Spleen (tissue), 11 donors: ENCODE results near the gene OXT. TPM values are rescaled to one million over a fixed set of nuclear protein-coding genes. Genes with fewer than 3 reads are reported as not detected.

Experiments
- DNase-seq: peaks from one replicate; pipeline ENCODE4 v3.0.0-alpha.2; 2020
- H3K27ac ChIP-seq, 8 donors: fragments of 200-600 bp; sonication (generic) in 7 of 8; 1 replicate in 4 of 8; 2 replicates in 4 of 8; pipeline versions ENCODE4 v1.5.0 to v1.8.0; 2016 to 2021; ENCODE audit warnings: inconsistent platforms in 4 of 8, mild to moderate bottlenecking in 4 of 8, moderate library complexity in 1 of 8
- H3K27me3 ChIP-seq, 7 donors: fragments of 200-600 bp; sonication (generic) in 6 of 7; replicated peaks in 1 of 7; 1 replicate in 4 of 7; 2 replicates in 3 of 7; pipeline versions ENCODE4 v1.5.0 to v1.8.0; 2016 to 2021; ENCODE audit warnings: inconsistent platforms in 3 of 7, mild to moderate bottlenecking in 1 of 7
- H3K36me3 ChIP-seq, 6 donors: fragments of 200-600 bp; sonication (generic) in 5 of 6; 1 replicate in 4 of 6; 2 replicates in 2 of 6; pipeline versions ENCODE4 v1.5.0 to v1.8.0; 2016 to 2021; ENCODE audit warnings: inconsistent platforms in 2 of 6
- H3K4me1 ChIP-seq, 6 donors: fragments of 200-600 bp; sonication (generic) in 5 of 6; 1 replicate in 3 of 6; 2 replicates in 3 of 6; pipeline versions ENCODE4 v1.5.0 to v1.8.0; 2016 to 2021; ENCODE audit warnings: inconsistent platforms in 3 of 6
- H3K4me3 ChIP-seq, 8 donors: fragments of 200-600 bp; sonication (generic) in 7 of 8; 1 replicate in 4 of 8; 2 replicates in 4 of 8; pipeline versions ENCODE4 v1.5.0 to v1.8.0; 2016 to 2021; ENCODE audit warnings: inconsistent platforms in 4 of 8, mild to moderate bottlenecking in 4 of 8, moderate library complexity in 2 of 8
- H3K9me3 ChIP-seq, 8 donors: fragments of 200-600 bp; sonication (generic) in 7 of 8; 1 replicate in 4 of 8; 2 replicates in 4 of 8; pipeline versions ENCODE4 v1.5.0 to v1.8.0; 2016 to 2021; ENCODE audit warnings: inconsistent platforms in 4 of 8
- CTCF ChIP-seq, 11 experiments: fragments of 200-600 bp in 7 of 11; fragments of 450-650 bp in 4 of 11; sonication (generic) in 4 of 11; IDR thresholded peaks in 8 of 11; conservative IDR thresholded peaks in 3 of 11; 1 replicate in 7 of 11; 2 replicates in 4 of 11; pipeline versions ENCODE4 v1.4.0 to v1.8.0; 2016 to 2021; ENCODE audit warnings: antibody characterized with exemption in 11 of 11, inconsistent platforms in 4 of 11, mild to moderate bottlenecking in 1 of 11
- POLR2A ChIP-seq, 3 donors: fragments of 450-650 bp; IDR thresholded peaks; one replicate each; pipeline ENCODE4 v1.5.1; 2017; ENCODE audit warnings: antibody characterized with exemption in 3 of 3, mild to moderate bottlenecking in 1 of 3
- POLR2AphosphoS5 ChIP-seq, 3 donors: sonication (generic); formaldehyde crosslinking; IDR thresholded peaks; one replicate each; pipeline ENCODE4 v1.5.1; 2017; ENCODE audit warnings: antibody characterized with exemption in 3 of 3
- WGBS, 5 donors: extraction: QIAGEN DNeasy Blood & Tissue Kit in 3 of 5; methylation state at CpG; one replicate each; pipeline versions ENCODE4 v1.1.5 to v1.1.7; 2013 to 2018; 5-methylcytosine and 5-hydroxymethylcytosine counted together
- intact Hi-C: fragments of 100-400 bp; cut with DNase I; formaldehyde crosslinking; loops from one replicate; pipeline ENCODE4 v1.15.0; 2023; ENCODE audit warnings: low total_unique reads
- polyA plus RNA-seq, 3 donors: library from polyadenylated mRNA; stranded (reverse); fragments of 200-250 nt; gene quantifications; one replicate each; pipeline ENCODE4 v1.2.1, GENCODE V29; 2013
- total RNA-seq, 7 donors: library from RNA; depleted of rRNA in 3 of 7; stranded (reverse); fragments of >200 nt in 3 of 7; fragmentation: NEBNext Ultra II Directional in 4 of 7; extraction: Animal tissue kit (Norgen Biotek cat#: 25700) in 4 of 7; gene quantifications; one replicate each; pipeline versions ENCODE4 v1.1.0 to v1.2.1, GENCODE V29; 2016 to 2021
- donor health status: healthy with polysubstance abuse.
- donor health status: DM: no; HTN: no; CAD: no; lungs with moderate emphysema.
- donor health status: DM: no; HTN: no; CAD: no.
- donor health status: Bipolar disorder and iron deficiency.
- donor health status: healthy.
- donor health status: DM: no; HTN: no; CAD: no.
- donor health status: DM: yes; HTN: yes; CAD: no.

Gene OXT
- total and polyA plus RNA-seq, 10 donors, result 0.68 to 1.00 TPM; not detected in 8

- TF ChIP-seq POLR2A (IDR thresholded peaks at IDR 0.05), result no peak
- peak in 1 of 3 donors; percentile 28 for TF ChIP-seq POLR2AphosphoS5 (IDR thresholded peaks at IDR 0.05)
- Histone ChIP-seq H3K4me1 (peaks cover 0 to 25% (median 7%) of the 10 kb centered on the region in 6 donors), H3K4me3 (no peak overlapping the region), H3K9me3 (no peaks in the 10 kb centered on the region), H3K27me3 (peaks cover 0 to 6% (median 0%) of the 10 kb centered on the region in 7 donors), H3K36me3 (peaks cover 0 to 11% (median 4%) of the 10 kb centered on the region in 6 donors), H3K27ac (no peak overlapping the region)
- intact Hi-C loops, result no loop called here
- no peak for DNase-seq
- WGBS, 5 donors, result 47 to 60% (median 49%) methylated on average over 21 of the region's 21 CpGs
Observed at GRCh38 chr20:3101737-3102574, 30.5 kb downstream of the OXT start.

- Histone ChIP-seq H3K4me3 (no peak overlapping the region), H3K36me3 (peaks cover 0 to 19% (median 10%) of the 10 kb centered on the region in 6 donors), H3K9me3 (no peaks in the 10 kb centered on the region), H3K27ac (no peak overlapping the region), H3K4me1 (peaks cover 0 to 33% (median 7%) of the 10 kb centered on the region in 6 donors), H3K27me3 (peaks cover 0 to 6% (median 0%) of the 10 kb centered on the region in 7 donors)
- no peak for TF ChIP-seq POLR2A (IDR thresholded peaks at IDR 0.05)
- no peak for TF ChIP-seq CTCF (IDR thresholded peaks at IDR 0.05 in 8 of 11, conservative IDR thresholded peaks at IDR 0.05 in 3 of 11)
- no peak for TF ChIP-seq POLR2AphosphoS5 (IDR thresholded peaks at IDR 0.05)
- WGBS, 5 donors, result 77 to 80% (median 79%) methylated on average over 13 of the region's 13 CpGs
- no peak for DNase-seq
- intact Hi-C loops, result no loop called here
Observed at GRCh38 chr20:3102575-3103368, 31.4 kb downstream of the OXT start.

- no peak overlapping the region for H3K4me3 ChIP-seq
- H3K36me3 ChIP-seq, result peaks cover 0 to 26% (median 10%) of the 10 kb centered on the region in 6 donors
- TF ChIP-seq POLR2A (IDR thresholded peaks at IDR 0.05), result no peak
- TF ChIP-seq CTCF (IDR thresholded peaks at IDR 0.05 in 8 of 11, conservative IDR thresholded peaks at IDR 0.05 in 3 of 11), result no peak
- no peak for TF ChIP-seq POLR2AphosphoS5 (IDR thresholded peaks at IDR 0.05)
- H3K4me1 ChIP-seq, result peaks cover 0 to 35% (median 7%) of the 10 kb centered on the region in 6 donors
- peaks cover 0 to 6% (median 0%) of the 10 kb centered on the region in 7 donors for H3K27me3 ChIP-seq
- no peaks in the 10 kb centered on the region for H3K9me3 ChIP-seq
- DNase-seq, result no peak
- WGBS, 5 donors, result 57 to 77% (median 64%) methylated on average over 3 of the region's 3 CpGs
- H3K27ac ChIP-seq, result no peak overlapping the region
- intact Hi-C loops, result no loop called here
Observed at GRCh38 chr20:3103369-3104032, 32.1 kb downstream of the OXT start.
